ENCODE measurements around the gene ABCC8.

Gene ABCC8

DNA sequence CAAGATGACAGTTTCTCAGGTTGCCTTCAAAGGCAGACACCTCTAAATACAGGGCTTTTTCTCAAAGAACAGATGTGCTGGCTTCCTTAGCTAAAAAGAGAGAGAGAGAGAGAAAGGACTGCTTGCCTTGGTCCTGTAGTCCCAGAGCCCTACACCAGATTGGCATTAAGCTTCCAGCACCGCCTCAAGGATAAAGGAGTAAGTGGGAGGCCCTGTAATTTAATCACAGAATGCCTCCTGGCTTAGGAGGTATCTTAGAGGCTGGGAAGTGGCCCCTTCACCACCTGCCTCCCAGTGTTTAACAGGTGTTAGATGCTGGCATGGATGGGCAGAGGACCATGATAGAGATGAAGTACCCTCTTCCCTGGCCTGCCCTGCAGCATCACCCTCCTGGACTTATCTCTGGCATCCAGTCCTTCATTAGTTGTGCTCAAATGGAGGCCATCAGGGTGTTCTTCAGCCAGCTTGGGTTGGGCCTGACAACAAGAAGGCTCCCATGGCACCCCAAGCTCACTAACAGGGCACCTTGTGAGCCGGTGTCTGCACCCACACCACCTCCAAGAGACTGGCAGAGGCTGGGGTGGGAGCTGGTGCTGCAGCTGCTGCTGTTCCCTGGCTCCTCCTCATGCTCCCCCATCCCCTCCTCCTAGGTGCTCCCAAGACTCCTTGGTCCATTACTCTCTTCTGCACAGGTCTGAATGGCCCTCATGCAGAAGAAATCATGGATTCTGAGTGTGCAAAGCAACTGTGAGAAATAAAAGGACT is 32.5 kb downstream of the ABCC8 start:
- DNase-seq (ENCODE audit: extremely low read depth, insufficient read length): no peak
- Histone ChIP-seq H3K36me3 (ENCODE audit: control insufficient read depth, insufficient read depth, low read length) (no peaks in the 10 kb centered on the region), H3K4me3 (replicated peaks; ENCODE audit: low read depth, low read length) (no peak overlapping the region), H3K27me3 (replicated peaks; ENCODE audit: control insufficient read depth, insufficient read depth, low read length) (peaks cover 2% of the 10 kb centered on the region; the same call in 1 of the 2 replicates)
- TF ChIP-seq, protein P1, sequence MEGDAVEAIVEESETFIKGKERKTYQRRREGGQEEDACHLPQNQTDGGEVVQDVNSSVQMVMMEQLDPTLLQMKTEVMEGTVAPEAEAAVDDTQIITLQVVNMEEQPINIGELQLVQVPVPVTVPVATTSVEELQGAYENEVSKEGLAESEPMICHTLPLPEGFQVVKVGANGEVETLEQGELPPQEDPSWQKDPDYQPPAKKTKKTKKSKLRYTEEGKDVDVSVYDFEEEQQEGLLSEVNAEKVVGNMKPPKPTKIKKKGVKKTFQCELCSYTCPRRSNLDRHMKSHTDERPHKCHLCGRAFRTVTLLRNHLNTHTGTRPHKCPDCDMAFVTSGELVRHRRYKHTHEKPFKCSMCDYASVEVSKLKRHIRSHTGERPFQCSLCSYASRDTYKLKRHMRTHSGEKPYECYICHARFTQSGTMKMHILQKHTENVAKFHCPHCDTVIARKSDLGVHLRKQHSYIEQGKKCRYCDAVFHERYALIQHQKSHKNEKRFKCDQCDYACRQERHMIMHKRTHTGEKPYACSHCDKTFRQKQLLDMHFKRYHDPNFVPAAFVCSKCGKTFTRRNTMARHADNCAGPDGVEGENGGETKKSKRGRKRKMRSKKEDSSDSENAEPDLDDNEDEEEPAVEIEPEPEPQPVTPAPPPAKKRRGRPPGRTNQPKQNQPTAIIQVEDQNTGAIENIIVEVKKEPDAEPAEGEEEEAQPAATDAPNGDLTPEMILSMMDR (IDR thresholded peaks at IDR 0.05; ENCODE audit: insufficient read depth, low read length, poor library complexity, severe bottlenecking): no peak

DNA sequence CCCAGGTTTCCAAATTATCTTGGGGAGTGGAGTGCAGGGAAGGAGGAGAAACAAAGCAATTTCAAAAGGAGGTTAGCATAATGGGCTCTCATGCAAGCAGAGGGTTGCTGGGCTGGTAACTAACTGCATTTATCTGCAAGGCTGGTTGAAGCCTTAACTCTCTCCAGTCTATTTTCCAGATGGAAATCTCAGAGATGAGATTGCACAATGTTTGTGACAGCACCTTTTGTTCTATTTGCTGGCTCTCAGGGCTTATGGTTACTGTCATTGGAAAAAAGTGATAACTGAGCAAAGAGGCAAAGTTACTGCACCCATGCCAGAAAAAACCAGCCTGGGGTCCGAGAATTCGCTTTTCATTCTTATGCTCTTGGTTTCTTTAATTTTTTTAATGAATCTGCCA is 33.2 kb downstream of the ABCC8 start:
- Histone ChIP-seq H3K27me3 (replicated peaks; ENCODE audit: control insufficient read depth, insufficient read depth, low read length) (peaks cover 2% of the 10 kb centered on the region; the same call in 1 of the 2 replicates), H3K36me3 (ENCODE audit: control insufficient read depth, insufficient read depth, low read length) (no peaks in the 10 kb centered on the region)
- TF ChIP-seq, protein P1 (IDR thresholded peaks at IDR 0.05; ENCODE audit: insufficient read depth, low read length, poor library complexity, severe bottlenecking): no peak

DNA sequence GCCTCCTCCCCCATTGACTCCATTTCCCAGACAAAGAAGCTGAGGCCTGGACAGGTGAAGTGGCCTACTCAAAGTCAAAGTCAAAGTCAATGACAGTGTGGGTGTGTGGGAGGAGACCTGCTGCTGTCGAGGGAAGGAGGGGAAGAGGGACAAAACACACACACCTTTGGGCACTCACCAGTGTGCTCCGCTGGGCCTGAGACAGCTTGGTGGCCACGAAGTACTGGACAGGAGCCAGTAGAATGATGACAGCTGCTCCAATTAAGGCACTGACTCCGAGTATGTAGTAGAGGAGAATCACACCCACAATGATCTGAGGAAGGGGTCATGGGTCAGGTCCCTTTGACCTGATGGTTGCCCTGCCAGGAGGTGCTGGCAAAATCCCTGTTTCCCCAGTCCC is 33.6 kb downstream of the ABCC8 start:
- DNase-seq (ENCODE audit: extremely low read depth, insufficient read length): no peak
- Histone ChIP-seq H3K27me3 (replicated peaks; ENCODE audit: control insufficient read depth, insufficient read depth, low read length) (peaks cover 2% of the 10 kb centered on the region; the same call in 1 of the 2 replicates), H3K36me3 (ENCODE audit: control insufficient read depth, insufficient read depth, low read length) (no peaks in the 10 kb centered on the region), H3K4me3 (replicated peaks; ENCODE audit: low read depth, low read length) (no peak overlapping the region)
- TF ChIP-seq, protein P1 (IDR thresholded peaks at IDR 0.05; ENCODE audit: insufficient read depth, low read length, poor library complexity, severe bottlenecking): no peak

More for the DNA sequence above, 33.2 kb downstream of the ABCC8 start:
- no peak overlapping the region for H3K4me3 ChIP-seq (replicated peaks; ENCODE audit: low read depth, low read length)
- DNase-seq (ENCODE audit: extremely low read depth, insufficient read length): no peak

DNA sequence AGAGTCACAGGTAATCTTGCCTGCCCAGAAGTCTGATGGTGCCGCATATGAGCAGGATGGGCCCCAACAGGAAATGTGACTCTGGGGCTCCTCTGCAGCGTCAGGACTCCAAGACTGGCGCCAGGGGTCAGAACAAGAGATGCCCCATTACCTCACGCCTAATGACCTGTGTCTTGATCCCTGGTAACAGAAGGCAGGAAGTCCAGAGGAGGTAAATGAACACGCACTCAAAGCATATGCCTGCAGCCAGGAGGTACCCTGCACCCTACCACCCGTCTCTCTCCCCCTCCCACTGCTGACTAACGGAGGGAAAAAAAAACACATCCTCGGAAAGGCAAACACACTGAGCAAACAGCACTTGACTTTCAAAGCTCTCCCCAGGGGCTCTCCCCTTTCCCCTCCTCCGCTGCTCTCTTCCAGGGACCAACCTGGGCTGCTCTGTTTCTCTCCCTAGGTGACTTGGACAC is 37.3 kb downstream of the ABCC8 start:
- Histone ChIP-seq H3K36me3 (ENCODE audit: control insufficient read depth, insufficient read depth, low read length) (no peaks in the 10 kb centered on the region), H3K27me3 (replicated peaks; ENCODE audit: control insufficient read depth, insufficient read depth, low read length) (peaks cover 2% of the 10 kb centered on the region; the same call in 1 of the 2 replicates), H3K4me3 (replicated peaks; ENCODE audit: low read depth, low read length) (no peak overlapping the region)
- TF ChIP-seq, protein P1 (IDR thresholded peaks at IDR 0.05; ENCODE audit: insufficient read depth, low read length, poor library complexity, severe bottlenecking): no peak
- DNase-seq (ENCODE audit: extremely low read depth, insufficient read length): no peak

DNA sequence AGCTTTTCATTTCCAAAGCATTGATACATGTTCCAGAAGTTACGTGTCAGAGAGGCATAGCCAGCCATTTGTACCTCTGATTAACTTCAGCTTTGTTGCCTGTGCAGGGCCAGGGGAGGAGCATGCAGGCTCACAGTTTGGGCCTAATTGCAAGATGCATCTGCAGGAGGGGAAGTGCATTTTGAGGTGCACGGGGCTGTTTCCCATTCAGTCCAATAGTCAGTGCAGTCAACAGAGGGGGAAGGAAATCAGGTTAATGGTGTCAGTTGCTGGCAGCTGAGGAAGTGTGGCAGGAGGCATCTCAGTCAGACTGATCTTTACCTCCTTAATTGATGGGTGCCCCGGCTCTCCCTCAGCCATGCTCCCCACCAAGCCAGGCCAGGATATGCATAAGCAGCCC is 39.3 kb downstream of the ABCC8 start:
- TF ChIP-seq, protein P1 (IDR thresholded peaks at IDR 0.05; ENCODE audit: insufficient read depth, low read length, poor library complexity, severe bottlenecking): no peak
- no peak overlapping the region for H3K4me3 ChIP-seq (replicated peaks; ENCODE audit: low read depth, low read length)
- H3K36me3 ChIP-seq (ENCODE audit: control insufficient read depth, insufficient read depth, low read length): no peaks in the 10 kb centered on the region
- no peak for DNase-seq (ENCODE audit: extremely low read depth, insufficient read length)
- peaks cover 2% of the 10 kb centered on the region; the same call in 1 of the 2 replicates for H3K27me3 ChIP-seq (replicated peaks; ENCODE audit: control insufficient read depth, insufficient read depth, low read length)
